Measurements from ENCODE around the gene TRPC4AP.

TRPC4AP gene

GRCh38 chr20:34986311-34987287 is 106.0 kb downstream of the TRPC4AP start:
- DNase-seq (ENCODE audit: low read depth) = no peak

GRCh38 chr20:34985461-34986310 is 106.9 kb downstream of the TRPC4AP start:
- no peak for DNase-seq (ENCODE audit: low read depth)

GRCh38 chr20:34984756-34985261 is 107.8 kb downstream of the TRPC4AP start:
- no peak for DNase-seq (ENCODE audit: low read depth)

GRCh38 chr20:34983995-34984735 is 108.4 kb downstream of the TRPC4AP start:
- no peak for DNase-seq (ENCODE audit: low read depth)

- DNase-seq (ENCODE audit: low read depth) = no peak
Measured at GRCh38 chr20:34983089-34983820, 109.4 kb downstream of the TRPC4AP start.

GRCh38 chr20:34982270-34983088 is 110.1 kb downstream of the TRPC4AP start:
- DNase-seq (ENCODE audit: low read depth) = no peak

- DNase-seq (ENCODE audit: low read depth) = no peak
Measured at GRCh38 chr20:34980543-34981233, 111.9 kb downstream of the TRPC4AP start.

GRCh38 chr20:34979366-34980153 is 113.0 kb downstream of the TRPC4AP start:
- DNase-seq (ENCODE audit: low read depth) = no peak

- no peak for DNase-seq (ENCODE audit: low read depth)
Measured at GRCh38 chr20:34978092-34978744, 114.4 kb downstream of the TRPC4AP start.

GRCh38 chr20:34977365-34978091 is 115.1 kb downstream of the TRPC4AP start:
- DNase-seq (ENCODE audit: low read depth) = no peak

- no peak for DNase-seq (ENCODE audit: low read depth)
Measured at GRCh38 chr20:34976286-34976685, 116.3 kb downstream of the TRPC4AP start.

- DNase-seq (ENCODE audit: low read depth) = no peak
Measured at GRCh38 chr20:34974246-34974645, 118.4 kb downstream of the TRPC4AP start.

GRCh38 chr20:34971561-34972235 is 120.9 kb downstream of the TRPC4AP start:
- no peak for DNase-seq (ENCODE audit: low read depth)

GRCh38 chr20:34970846-34971560 is 121.6 kb downstream of the TRPC4AP start:
- DNase-seq (ENCODE audit: low read depth) = no peak

- DNase-seq (ENCODE audit: low read depth) = no peak
Measured at GRCh38 chr20:34970193-34970840, 122.3 kb downstream of the TRPC4AP start.

Data from non-pigmented ciliary epithelial cell (primary cell).